GM12878 (cell line): ENCODE measurements around the gene MTERF1. TPM values are rescaled to one million over a fixed set of nuclear protein-coding genes. Genes with fewer than 3 reads are reported as not detected.

Experiments used
- FOXM1 ChIP-seq: IDR thresholded peaks from 2 replicates; pipeline ENCODE4 v1.6.1; 2012; ENCODE audit warnings: low read depth, mild to moderate bottlenecking, inconsistent platforms, low read length, moderate library complexity
- KDM1A ChIP-seq: fragments of 200-600 bp; sonication (generic); IDR thresholded peaks from 2 replicates; pipeline ENCODE4 v1.6.1; 2016; ENCODE audit warnings: borderline replicate concordance
- ZNF217 ChIP-seq: fragments of 450-650 bp; IDR thresholded peaks from 2 replicates; pipeline ENCODE4 v1.6.1; 2017; ENCODE audit warnings: antibody characterized with exemption, mild to moderate bottlenecking
- ZNF592 ChIP-seq: fragments of 450-650 bp; IDR thresholded peaks from 2 replicates; pipeline ENCODE4 v1.6.1; 2017; ENCODE audit warnings: mild to moderate bottlenecking, moderate library complexity
- polyA plus RNA-seq, 11 experiments: library from polyadenylated mRNA; depleted of rRNA in 4 of 11; unstranded in 6 of 11; stranded (reverse) in 5 of 11; fragments of >200 nt; fragmentation: Nextera tagmentation in 4 of 11; fragmentation: Illumina TruSeq in 1 of 11; extraction: Ambion mirVana in 4 of 11; extraction: Trizol in 1 of 11; gene quantifications; 1 replicate in 1 of 11; 2 replicates in 10 of 11; pipeline versions ENCODE4 v1.2.1 to v1.2.3, GENCODE V29; 2011 to 2016; ENCODE audit warnings: inconsistent platforms in 2 of 11, missing spikeins in 2 of 11, low read depth in 1 of 11
- total RNA-seq, 4 experiments: library from RNA; depleted of rRNA in 3 of 4; stranded (reverse); fragments of >200 nt in 3 of 4; fragmentation: Illumina TruSeq in 1 of 4; extraction: Trizol in 1 of 4; gene quantifications; 2 replicates each; pipeline versions ENCODE4 v1.2.1 to v1.2.3, GENCODE V29; 2013 to 2021
- TF ChIP-seq, protein P1 (sequence below): fragments of 450-650 bp; IDR thresholded peaks from 2 replicates; pipeline ENCODE4 v1.6.1; 2016; ENCODE audit warnings: mild to moderate bottlenecking, moderate library complexity, borderline replicate concordance

MTERF1 gene
- total and polyA plus RNA-seq, 10 of the 15 experiments (the other 5 are each of a cell fraction or from before 2014, with no cell fraction given), result 14.7 to 38.7 (median 28.0) TPM

GRCh38 chr7:91872928-91873327, 7.6 kb downstream of the MTERF1 start (continued):
- TF ChIP-seq, protein P1, sequence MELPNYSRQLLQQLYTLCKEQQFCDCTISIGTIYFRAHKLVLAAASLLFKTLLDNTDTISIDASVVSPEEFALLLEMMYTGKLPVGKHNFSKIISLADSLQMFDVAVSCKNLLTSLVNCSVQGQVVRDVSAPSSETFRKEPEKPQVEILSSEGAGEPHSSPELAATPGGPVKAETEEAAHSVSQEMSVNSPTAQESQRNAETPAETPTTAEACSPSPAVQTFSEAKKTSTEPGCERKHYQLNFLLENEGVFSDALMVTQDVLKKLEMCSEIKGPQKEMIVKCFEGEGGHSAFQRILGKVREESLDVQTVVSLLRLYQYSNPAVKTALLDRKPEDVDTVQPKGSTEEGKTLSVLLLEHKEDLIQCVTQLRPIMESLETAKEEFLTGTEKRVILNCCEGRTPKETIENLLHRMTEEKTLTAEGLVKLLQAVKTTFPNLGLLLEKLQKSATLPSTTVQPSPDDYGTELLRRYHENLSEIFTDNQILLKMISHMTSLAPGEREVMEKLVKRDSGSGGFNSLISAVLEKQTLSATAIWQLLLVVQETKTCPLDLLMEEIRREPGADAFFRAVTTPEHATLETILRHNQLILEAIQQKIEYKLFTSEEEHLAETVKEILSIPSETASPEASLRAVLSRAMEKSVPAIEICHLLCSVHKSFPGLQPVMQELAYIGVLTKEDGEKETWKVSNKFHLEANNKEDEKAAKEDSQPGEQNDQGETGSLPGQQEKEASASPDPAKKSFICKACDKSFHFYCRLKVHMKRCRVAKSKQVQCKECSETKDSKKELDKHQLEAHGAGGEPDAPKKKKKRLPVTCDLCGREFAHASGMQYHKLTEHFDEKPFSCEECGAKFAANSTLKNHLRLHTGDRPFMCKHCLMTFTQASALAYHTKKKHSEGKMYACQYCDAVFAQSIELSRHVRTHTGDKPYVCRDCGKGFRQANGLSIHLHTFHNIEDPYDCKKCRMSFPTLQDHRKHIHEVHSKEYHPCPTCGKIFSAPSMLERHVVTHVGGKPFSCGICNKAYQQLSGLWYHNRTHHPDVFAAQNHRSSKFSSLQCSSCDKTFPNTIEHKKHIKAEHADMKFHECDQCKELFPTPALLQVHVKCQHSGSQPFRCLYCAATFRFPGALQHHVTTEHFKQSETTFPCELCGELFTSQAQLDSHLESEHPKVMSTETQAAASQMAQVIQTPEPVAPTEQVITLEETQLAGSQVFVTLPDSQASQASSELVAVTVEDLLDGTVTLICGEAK, result no peak
- no peak for TF ChIP-seq ZNF592
- TF ChIP-seq ZNF217, result no peak
- TF ChIP-seq KDM1A, result no peak
- no peak for TF ChIP-seq FOXM1
- TF ChIP-seq, all 136 proteins: peak for 0
